AG04450 (cell line): ENCODE measurements around the gene PIK3R5. TPM values are rescaled to one million over a fixed set of nuclear protein-coding genes. Genes with fewer than 3 reads are reported as not detected.

Source experiments
- CTCF ChIA-PET: fragments of 300-600, 350-600 bp; formaldehyde crosslinking; extraction: SDS; loops from one replicate; lab custom pipeline; 2022; ENCODE audit warnings: antibody characterized with exemption, inconsistent platforms; lab: Charles Lee
- POLR2A ChIA-PET: fragments of 350-600 bp; formaldehyde crosslinking; extraction: SDS; loops from one replicate; lab custom pipeline; 2021; ENCODE audit warnings: antibody characterized with exemption, inconsistent platforms; lab: Yijun Ruan, JAX
- DNase-seq: peaks from one replicate; pipeline ENCODE4 v3.0.0-alpha.2; 2011; ENCODE audit warnings: low read depth, low spot score
- H3K27ac ChIP-seq: one replicate; pipeline ENCODE4 v1.5.1; 2012; ENCODE audit warnings: low read depth, low read length, control low read depth
- H3K27me3 ChIP-seq: one replicate; pipeline ENCODE4 v1.6.0; 2012; ENCODE audit warnings: low read length; ENCODE audit not compliant: control insufficient read depth, insufficient read depth
- H3K4me3 ChIP-seq: 2 replicates; pipeline ENCODE4 v1.5.1; 2011; ENCODE audit warnings: mild to moderate bottlenecking, low read depth, low read length, control low read depth
- H3K9me3 ChIP-seq: 2 replicates; pipeline ENCODE4 v1.5.1; 2012; ENCODE audit warnings: low read length; ENCODE audit not compliant: control insufficient read depth, insufficient read depth
- CTCF ChIP-seq: IDR thresholded peaks from 2 replicates; pipeline ENCODE4 v1.5.1; 2011; ENCODE audit warnings: low read depth, low read length, control low read depth, inconsistent platforms
- polyA plus RNA-seq: library from polyadenylated mRNA; depleted of rRNA; stranded (reverse); fragments of >200 nt; gene quantifications from 2 replicates; pipeline ENCODE4 v1.2.3, GENCODE V29; 2011

Gene PIK3R5
- polyA plus RNA-seq, 1 experiment: not detected

- DNase-seq: no peak
- Histone ChIP-seq H3K27ac (no peak overlapping the region), H3K27me3 (no peaks in the 10 kb centered on the region), H3K9me3 (peaks cover 14% of the 10 kb centered on the region), H3K4me3 (no peak overlapping the region)
- ChIA-PET CTCF (no interaction called here), POLR2A (no interaction called here)
- TF ChIP-seq CTCF: no peak
Measured at GRCh38 chr17:8939496-8940334, 25.8 kb downstream of the PIK3R5 start.

GRCh38 chr17:8938933-8939332 lies 26.6 kb downstream of the PIK3R5 start:
- DNase-seq: no peak
- Histone ChIP-seq H3K4me3 (no peak overlapping the region), H3K9me3 (peaks cover 11% of the 10 kb centered on the region), H3K27ac (no peak overlapping the region), H3K27me3 (no peaks in the 10 kb centered on the region)
- ChIA-PET CTCF (no interaction called here), POLR2A (no interaction called here)
- TF ChIP-seq CTCF: no peak

GRCh38 chr17:8935191-8935590 lies 30.3 kb downstream of the PIK3R5 start:
- no peak overlapping the region for H3K27ac ChIP-seq
- H3K9me3 ChIP-seq: no peaks in the 10 kb centered on the region
- POLR2A ChIA-PET: no interaction called here
- no peak for DNase-seq
- CTCF ChIA-PET: no interaction called here
- peaks cover 2% of the 10 kb centered on the region for H3K27me3 ChIP-seq
- H3K4me3 ChIP-seq: no peak overlapping the region
- no peak for TF ChIP-seq CTCF

GRCh38 chr17:8934346-8934745 lies 31.2 kb downstream of the PIK3R5 start:
- DNase-seq: no peak

More at GRCh38 chr17:8934346-8934745, 31.2 kb downstream of the PIK3R5 start:
- peaks cover 2% of the 10 kb centered on the region for H3K27me3 ChIP-seq
- CTCF ChIA-PET: no interaction called here
- H3K9me3 ChIP-seq: no peaks in the 10 kb centered on the region
- no peak overlapping the region for H3K4me3 ChIP-seq
- TF ChIP-seq CTCF: no peak
- POLR2A ChIA-PET: no interaction called here
- H3K27ac ChIP-seq: no peak overlapping the region
